ENCODE measurements around the gene TNRC6B. TPM values are rescaled to one million over a fixed set of nuclear protein-coding genes. Genes with fewer than 3 reads are reported as not detected.

Gene TNRC6B
- total RNA-seq, 2 donors from 2014 or later = 25.0 to 27.1 TPM

DNA sequence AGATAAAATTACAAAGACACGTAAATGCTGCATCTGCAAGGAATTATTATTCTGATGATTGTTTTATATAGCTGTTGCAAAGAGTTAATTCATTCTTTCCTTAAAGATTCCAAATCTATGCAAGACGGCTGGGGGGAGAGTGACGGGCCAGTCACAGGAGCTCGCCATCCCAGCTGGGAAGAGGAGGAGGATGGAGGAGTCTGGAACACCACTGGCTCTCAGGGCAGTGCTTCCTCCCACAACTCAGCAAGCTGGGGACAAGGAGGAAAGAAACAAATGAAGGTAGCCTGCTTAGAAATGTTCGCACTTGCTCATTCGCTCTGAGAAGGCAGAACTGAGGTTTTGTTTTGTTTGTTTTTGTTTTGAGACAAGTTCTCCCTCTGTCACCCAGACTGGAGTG, 95.6 kb downstream of the TNRC6B start:
- no peak overlapping the region for H3K27ac ChIP-seq

GRCh38 chr22:40276996-40277823, 99.5 kb downstream of the TNRC6B start:
- H3K4me1 ChIP-seq = peaks cover 0 to 20% of the 10 kb centered on the region in 2 donors

More for the DNA sequence above, 95.6 kb downstream of the TNRC6B start:
- peaks cover 14% of the 10 kb centered on the region for H3K36me3 ChIP-seq
- DNase-seq (ENCODE audit: low spot score) = no peak
- H3K9me3 ChIP-seq = no peaks in the 10 kb centered on the region
- no peak overlapping the region for H3K4me3 ChIP-seq
- TF ChIP-seq, protein P1, sequence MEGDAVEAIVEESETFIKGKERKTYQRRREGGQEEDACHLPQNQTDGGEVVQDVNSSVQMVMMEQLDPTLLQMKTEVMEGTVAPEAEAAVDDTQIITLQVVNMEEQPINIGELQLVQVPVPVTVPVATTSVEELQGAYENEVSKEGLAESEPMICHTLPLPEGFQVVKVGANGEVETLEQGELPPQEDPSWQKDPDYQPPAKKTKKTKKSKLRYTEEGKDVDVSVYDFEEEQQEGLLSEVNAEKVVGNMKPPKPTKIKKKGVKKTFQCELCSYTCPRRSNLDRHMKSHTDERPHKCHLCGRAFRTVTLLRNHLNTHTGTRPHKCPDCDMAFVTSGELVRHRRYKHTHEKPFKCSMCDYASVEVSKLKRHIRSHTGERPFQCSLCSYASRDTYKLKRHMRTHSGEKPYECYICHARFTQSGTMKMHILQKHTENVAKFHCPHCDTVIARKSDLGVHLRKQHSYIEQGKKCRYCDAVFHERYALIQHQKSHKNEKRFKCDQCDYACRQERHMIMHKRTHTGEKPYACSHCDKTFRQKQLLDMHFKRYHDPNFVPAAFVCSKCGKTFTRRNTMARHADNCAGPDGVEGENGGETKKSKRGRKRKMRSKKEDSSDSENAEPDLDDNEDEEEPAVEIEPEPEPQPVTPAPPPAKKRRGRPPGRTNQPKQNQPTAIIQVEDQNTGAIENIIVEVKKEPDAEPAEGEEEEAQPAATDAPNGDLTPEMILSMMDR (IDR thresholded peaks at IDR 0.05) = no peak
- no peaks in the 10 kb centered on the region for H3K27me3 ChIP-seq
- peaks cover 0 to 20% of the 10 kb centered on the region in 2 donors for H3K4me1 ChIP-seq

DNA sequence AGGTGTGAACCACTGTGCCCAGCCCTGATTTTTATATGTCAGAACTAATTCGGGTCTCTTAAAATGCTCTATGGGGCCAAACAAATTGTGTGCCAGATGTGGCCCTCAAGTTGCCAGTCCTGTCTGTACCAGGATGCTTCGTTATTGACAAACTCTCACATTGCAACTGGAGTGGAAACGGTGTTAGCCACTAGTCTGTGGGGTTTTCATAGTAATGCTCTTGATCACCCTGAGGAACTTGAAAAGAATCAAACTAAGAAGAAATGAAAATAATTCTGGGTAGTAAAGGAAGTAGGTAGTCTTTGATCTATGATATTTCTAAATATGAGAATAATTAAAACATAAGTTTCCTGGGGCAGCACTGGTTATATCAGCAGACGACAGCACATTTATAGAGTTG, 101.3 kb downstream of the TNRC6B start:
- Histone ChIP-seq H3K4me3 (no peak overlapping the region), H3K4me1 (peaks cover 0 to 14% of the 10 kb centered on the region in 2 donors), H3K27me3 (no peaks in the 10 kb centered on the region), H3K36me3 (peaks cover 42% of the 10 kb centered on the region), H3K27ac (no peak overlapping the region), H3K9me3 (no peaks in the 10 kb centered on the region)
- TF ChIP-seq, protein P1 (IDR thresholded peaks at IDR 0.05) = no peak
- no peak for DNase-seq (ENCODE audit: low spot score)

More at GRCh38 chr22:40276996-40277823, 99.5 kb downstream of the TNRC6B start:
- Histone ChIP-seq H3K4me3 (peak overlapping the region; percentile 0 to 44), H3K27me3 (no peaks in the 10 kb centered on the region), H3K27ac (peak overlapping the region; percentile 84 to 87), H3K36me3 (peaks cover 41% of the 10 kb centered on the region), H3K9me3 (no peaks in the 10 kb centered on the region)
- TF ChIP-seq, protein P1 (IDR thresholded peaks at IDR 0.05) = no peak
- DNase-seq (ENCODE audit: low spot score) = no peak

- H3K27ac ChIP-seq = no peak overlapping the region
- no peak overlapping the region for H3K4me3 ChIP-seq
- peaks cover 49% of the 10 kb centered on the region for H3K36me3 ChIP-seq
- no peak for DNase-seq (ENCODE audit: low spot score)
- TF ChIP-seq, protein P1 (IDR thresholded peaks at IDR 0.05) = no peak
- H3K4me1 ChIP-seq = peaks cover 0 to 4% of the 10 kb centered on the region in 2 donors
- H3K9me3 ChIP-seq = no peaks in the 10 kb centered on the region
- H3K27me3 ChIP-seq = no peaks in the 10 kb centered on the region
Measured at GRCh38 chr22:40281717-40282116, 104.0 kb downstream of the TNRC6B start.

GRCh38 chr22:40285513-40285912, 107.8 kb downstream of the TNRC6B start:
- Histone ChIP-seq H3K27ac (no peak overlapping the region), H3K9me3 (no peaks in the 10 kb centered on the region), H3K4me3 (no peak overlapping the region), H3K36me3 (peaks cover 54% of the 10 kb centered on the region), H3K27me3 (no peaks in the 10 kb centered on the region), H3K4me1 (peaks cover 0 to 3% of the 10 kb centered on the region in 2 donors)
- TF ChIP-seq, protein P1 (IDR thresholded peaks at IDR 0.05) = no peak
- no peak for DNase-seq (ENCODE audit: low spot score)
